IMR-90 (cell line): ENCODE data around the gene TUBB2B. TPM values are rescaled to one million over a fixed set of nuclear protein-coding genes. Genes with fewer than 3 reads are reported as not detected.

Experiments used
- ATAC-seq: fragments of 200-7000 bp; cut with Tn5 transposase; 2 replicates; pipeline ENCODE4 v1.9.1; 2020; ENCODE audit warnings: low read depth, mild to moderate bottlenecking, moderate library complexity
- BruUV-seq: library from RNA; stranded (reverse); fragments of 400-500 nt; replicated peaks from 2 replicates; lab custom pipeline; 2021; lab: Mats Ljungman, UMichigan
- CTCF ChIA-PET: fragments of 300-600 bp; formaldehyde crosslinking; extraction: SDS; loops from one replicate; lab custom pipeline; 2021; ENCODE audit warnings: antibody characterized with exemption; lab: Yijun Ruan, JAX
- POLR2A ChIA-PET: fragments of 300-600 bp; sonication (Branson Sonifier 250); formaldehyde crosslinking; loops from one replicate; lab custom pipeline; 2022; ENCODE audit warnings: antibody characterized with exemption; ENCODE audit not compliant: unreplicated experiment; lab: Charles Lee
- DNase-seq: peaks from one replicate; pipeline ENCODE4 v3.0.0; 2013
- H2AFZ ChIP-seq: replicated peaks from 2 replicates; pipeline ENCODE3; 2013; ENCODE audit warnings: low read length, mild to moderate bottlenecking; ENCODE audit not compliant: poor library complexity
- H2AK5ac ChIP-seq: 2 replicates; pipeline ENCODE4 v1.6.1; 2013; ENCODE audit warnings: low read depth, low read length, inconsistent platforms
- H2AK9ac ChIP-seq: replicated peaks from 2 replicates; pipeline ENCODE3; 2013; ENCODE audit warnings: mild to moderate bottlenecking, low read depth, low read length, moderate library complexity; ENCODE audit not compliant: poor library complexity
- H2BK120ac ChIP-seq: 2 replicates; pipeline ENCODE4 v1.6.1; 2013; ENCODE audit warnings: low read depth, low read length, inconsistent platforms
- H2BK15ac ChIP-seq: 3 replicates; pipeline ENCODE4 v1.6.1; 2013; ENCODE audit warnings: low read depth, low read length, inconsistent platforms
- H2BK20ac ChIP-seq: 2 replicates; pipeline ENCODE4 v1.6.1; 2013; ENCODE audit warnings: low read depth, mild to moderate bottlenecking, inconsistent platforms, low read length, moderate library complexity
- H2BK5ac ChIP-seq: 2 replicates; pipeline ENCODE4 v1.6.1; 2013; ENCODE audit warnings: mild to moderate bottlenecking, low read depth, low read length, inconsistent platforms; ENCODE audit not compliant: poor library complexity, severe bottlenecking
- H3K14ac ChIP-seq: replicated peaks from 2 replicates; pipeline ENCODE4 v1.6.1; 2013; ENCODE audit warnings: low read depth, low read length, inconsistent platforms
- H3K18ac ChIP-seq: 2 replicates; pipeline ENCODE4 v1.6.1; 2013; ENCODE audit warnings: low read depth, low read length, control low read depth
- H3K23ac ChIP-seq: 2 replicates; pipeline ENCODE4 v1.6.1; 2013; ENCODE audit warnings: low read depth, low read length, inconsistent platforms
- H3K27ac ChIP-seq: 2 replicates; pipeline ENCODE4 v1.5.1; 2013; ENCODE audit warnings: mild to moderate bottlenecking, control low read depth, low read length; ENCODE audit not compliant: insufficient read depth
- H3K27me3 ChIP-seq: 2 replicates; pipeline ENCODE4 v1.6.1; 2013; ENCODE audit warnings: low read length; ENCODE audit not compliant: control insufficient read depth, insufficient read depth
- H3K36me3 ChIP-seq: 2 replicates; pipeline ENCODE4 v1.6.1; 2013; ENCODE audit warnings: low read length, mixed read lengths; ENCODE audit not compliant: control insufficient read depth, insufficient read depth
- H3K4ac ChIP-seq: 2 replicates; pipeline ENCODE4 v1.6.1; 2013; ENCODE audit warnings: low read depth, low read length, inconsistent platforms
- H3K4me1 ChIP-seq: 2 replicates; pipeline ENCODE4 v1.6.1; 2013; ENCODE audit warnings: low read length, mixed read lengths; ENCODE audit not compliant: control insufficient read depth, insufficient read depth
- H3K4me2 ChIP-seq: 2 replicates; pipeline ENCODE4 v1.6.1; 2013; ENCODE audit warnings: low read depth, mild to moderate bottlenecking, control low read depth, low read length, moderate library complexity
- H3K4me3 ChIP-seq: 2 replicates; pipeline ENCODE4 v1.5.1; 2013; ENCODE audit warnings: low read depth, mild to moderate bottlenecking, control low read depth, low read length, moderate library complexity; ENCODE audit not compliant: insufficient read depth
- H3K56ac ChIP-seq: 2 replicates; pipeline ENCODE4 v1.6.1; 2013; ENCODE audit warnings: low read length, inconsistent platforms; ENCODE audit not compliant: insufficient read depth; ENCODE audit errors: extremely low read depth
- H3K79me1 ChIP-seq, 2 experiments: 2 replicates each; pipeline ENCODE4 v1.6.1; 2013; ENCODE audit warnings: low read length in 2 of 2, inconsistent platforms in 1 of 2, low read depth in 1 of 2
- H3K9ac ChIP-seq: 2 replicates; pipeline ENCODE4 v1.6.1; 2013; ENCODE audit warnings: low read depth, low read length, control low read depth
- H3K9me1 ChIP-seq: 2 replicates; pipeline ENCODE4 v1.6.1; 2013; ENCODE audit warnings: low read length, inconsistent platforms; ENCODE audit not compliant: insufficient read depth
- H3K9me3 ChIP-seq: 2 replicates; pipeline ENCODE4 v1.6.1; 2013; ENCODE audit warnings: low read length; ENCODE audit not compliant: control insufficient read depth, insufficient read depth
- H4K20me1 ChIP-seq: 2 replicates; pipeline ENCODE4 v1.6.1; 2013; ENCODE audit warnings: low read length, inconsistent platforms; ENCODE audit not compliant: insufficient read depth
- H4K5ac ChIP-seq: 2 replicates; pipeline ENCODE4 v1.6.1; 2013; ENCODE audit warnings: mild to moderate bottlenecking, low read depth, low read length, control low read depth
- H4K8ac ChIP-seq, 2 experiments: 2 replicates each; pipeline ENCODE4 v1.6.1; 2013; ENCODE audit warnings: low read depth in 2 of 2, low read length in 2 of 2, control low read depth in 1 of 2, inconsistent platforms in 1 of 2
- H4K91ac ChIP-seq: 2 replicates; pipeline ENCODE4 v1.6.1; 2013; ENCODE audit warnings: low read depth, low read length, inconsistent platforms; ENCODE audit not compliant: insufficient read depth
- MAFK ChIP-seq: IDR thresholded peaks from 2 replicates; pipeline ENCODE4 v1.6.1; 2012; ENCODE audit warnings: low read depth, low read length, improper control_type of control experiment
- WGBS, 2 experiments: methylation state at CpG; one replicate each; pipeline versions ENCODE4 v1.1.5 to v1.1.7; 2013; ENCODE audit warnings: missing lambda C conversion rate in 2 of 2; ENCODE audit not compliant: insufficient read length in 1 of 2; ENCODE audit errors: extremely low coverage in 2 of 2; 5-methylcytosine and 5-hydroxymethylcytosine counted together
- dilution Hi-C: fragments of 300-500 bp; cut with HindIII; formaldehyde crosslinking; loops from one replicate; pipeline ENCODE4 v1.14.3; 2018; ENCODE audit warnings: low sequenced_read_pairs; ENCODE audit not compliant: unreplicated experiment
- in situ Hi-C: fragments of 300-500 bp; cut with MboI; formaldehyde crosslinking; loops from 3 replicates; pipeline ENCODE4 v1.14.3; 2019; ENCODE audit warnings: low sequenced_read_pairs, inconsistent platforms, mixed read lengths
- intact Hi-C: fragments of 100-400 bp; cut with micrococcal nuclease; formaldehyde crosslinking; loops from 2 replicates; pipeline ENCODE4 v1.10.0; 2022
- polyA plus RNA-seq, 3 experiments: library from polyadenylated mRNA; depleted of rRNA; stranded (reverse); fragments of >200 nt; gene quantifications; 2 replicates each; pipeline ENCODE4 v1.2.3, GENCODE V29; 2012; ENCODE audit warnings: low replicate concordance in 1 of 3
- total RNA-seq: library from RNA; depleted of rRNA; stranded (reverse); fragments of >200 nt; gene quantifications from 2 replicates; pipeline ENCODE4 v1.2.3, GENCODE V29; 2012
- TF ChIP-seq, protein P1 (sequence below): fragments of 150-350 bp; IDR thresholded peaks from 2 replicates; pipeline ENCODE4 v1.6.1; 2016; ENCODE audit warnings: low read depth, mild to moderate bottlenecking, low read length, moderate library complexity, borderline replicate concordance

TUBB2B gene
- total and polyA plus RNA-seq, 2 of the 4 experiments (the other 2 are of a cell fraction): 13.6 to 21.1 TPM

DNA sequence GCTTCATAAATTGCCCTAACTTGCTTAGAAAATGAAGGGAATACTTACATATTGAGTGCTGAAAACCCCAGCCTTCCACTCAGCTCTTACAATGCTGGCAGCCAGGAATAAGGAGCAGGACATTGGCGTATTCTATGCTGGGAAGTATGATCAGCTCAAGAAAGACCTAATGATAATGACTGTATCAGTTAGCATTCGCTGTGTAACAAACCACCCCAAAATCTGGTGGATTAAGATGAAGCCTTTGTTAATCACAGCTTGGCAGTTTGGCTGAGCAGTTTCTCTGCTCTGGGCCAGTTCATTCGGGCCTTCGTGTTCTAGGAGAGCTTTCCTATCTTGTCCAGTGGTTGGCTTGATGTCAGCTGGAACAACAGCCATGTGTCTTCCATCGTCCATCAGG lies 36.7 kb downstream of the TUBB2B start:
- Histone ChIP-seq H2BK120ac (no peak overlapping the region), H3K27ac (no peak overlapping the region), H3K9me3 (peaks cover 5% of the 10 kb centered on the region), H3K9ac (no peak overlapping the region), H3K36me3 (no peaks in the 10 kb centered on the region), H3K4me3 (no peak overlapping the region), H3K9me1 (no peaks in the 10 kb centered on the region), H2AK9ac (no peak overlapping the region), H3K79me1 (no peaks in the 10 kb centered on the region), H2BK20ac (no peak overlapping the region), H3K18ac (no peak overlapping the region), H2AFZ (no peak overlapping the region), H3K27me3 (peaks cover 20% of the 10 kb centered on the region), H3K56ac (no peak overlapping the region), H3K4ac (no peak overlapping the region), H4K8ac (no peak overlapping the region), H3K4me2 (no peak overlapping the region), H3K4me1 (peaks cover 5% of the 10 kb centered on the region), H3K23ac (no peak overlapping the region), H4K5ac (no peak overlapping the region), H2AK5ac (no peak overlapping the region), H2BK15ac (no peak overlapping the region), H3K14ac (no peak overlapping the region), H2BK5ac (no peak overlapping the region), H4K20me1 (no peaks in the 10 kb centered on the region), H4K91ac (no peak overlapping the region)
- no peak for ATAC-seq
- intact Hi-C loops (no loop called here), dilution Hi-C loops (no loop called here), in situ Hi-C loops (no loop called here)
- WGBS, 2 experiments: no CpG with 5 or more reads among the region's 5 CpGs
- no peak for DNase-seq
- ChIA-PET POLR2A (no interaction called here), CTCF (no interaction called here)
- BruUV-seq: no TSS peak
- no peak for TF ChIP-seq MAFK
- TF ChIP-seq, protein P1, sequence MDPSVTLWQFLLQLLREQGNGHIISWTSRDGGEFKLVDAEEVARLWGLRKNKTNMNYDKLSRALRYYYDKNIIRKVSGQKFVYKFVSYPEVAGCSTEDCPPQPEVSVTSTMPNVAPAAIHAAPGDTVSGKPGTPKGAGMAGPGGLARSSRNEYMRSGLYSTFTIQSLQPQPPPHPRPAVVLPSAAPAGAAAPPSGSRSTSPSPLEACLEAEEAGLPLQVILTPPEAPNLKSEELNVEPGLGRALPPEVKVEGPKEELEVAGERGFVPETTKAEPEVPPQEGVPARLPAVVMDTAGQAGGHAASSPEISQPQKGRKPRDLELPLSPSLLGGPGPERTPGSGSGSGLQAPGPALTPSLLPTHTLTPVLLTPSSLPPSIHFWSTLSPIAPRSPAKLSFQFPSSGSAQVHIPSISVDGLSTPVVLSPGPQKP: no peak
